HepG2 (cell line): ENCODE results near the gene METTL1. TPM values are rescaled to one million over a fixed set of nuclear protein-coding genes. Genes with fewer than 3 reads are reported as not detected.

ENCODE experiments used
- CEBPB ChIP-seq: IDR thresholded peaks from 2 replicates; pipeline ENCODE4 v1.6.1; 2011; ENCODE audit warnings: low read depth, low read length, improper control_type of control experiment, borderline replicate concordance
- CHD2 ChIP-seq: IDR thresholded peaks from 2 replicates; pipeline ENCODE4 v1.6.1; 2011; ENCODE audit warnings: low read depth, low read length, improper control_type of control experiment
- ELF1 ChIP-seq: sonication (generic); formaldehyde crosslinking; IDR thresholded peaks from 2 replicates; pipeline ENCODE4 v1.4.0; 2020; ENCODE audit warnings: missing genetic modification reagents
- FOSL2 ChIP-seq: sonication (generic); formaldehyde crosslinking; IDR thresholded peaks from 2 replicates; pipeline ENCODE4 v1.4.0; 2020; ENCODE audit warnings: missing genetic modification reagents
- KMT2A ChIP-seq: sonication (generic); formaldehyde crosslinking; IDR thresholded peaks from 2 replicates; pipeline ENCODE4 v1.4.0; 2020; ENCODE audit warnings: missing genetic modification reagents
- ZNF225 ChIP-seq: sonication (generic); formaldehyde crosslinking; IDR thresholded peaks from 2 replicates; pipeline ENCODE4 v1.4.0; 2020; ENCODE audit warnings: mild to moderate bottlenecking, missing genetic modification reagents
- ZNF256 ChIP-seq: sonication (generic); formaldehyde crosslinking; conservative IDR thresholded peaks from 2 replicates; pipeline ENCODE4 v1.4.0; 2020; ENCODE audit warnings: missing genetic modification reagents
- ZNF501 ChIP-seq: sonication (generic); formaldehyde crosslinking; IDR thresholded peaks from 2 replicates; pipeline ENCODE4 v1.5.1; 2020; ENCODE audit warnings: mild to moderate bottlenecking, moderate library complexity, missing genetic modification reagents
- polyA plus RNA-seq, 8 experiments: library from polyadenylated mRNA; depleted of rRNA in 3 of 8; stranded (reverse) in 7 of 8; unstranded in 1 of 8; fragments of >200 nt; fragmentation: Illumina TruSeq in 4 of 8; extraction: Trizol in 4 of 8; gene quantifications; 2 replicates each; pipeline versions ENCODE4 v1.2.1 to v1.2.3, GENCODE V29; 2011 to 2016; ENCODE audit warnings: low read depth in 4 of 8, missing spikeins in 1 of 8, mixed read lengths in 1 of 8; ENCODE audit not compliant: insufficient read depth in 1 of 8
- total RNA-seq, 5 experiments: library from RNA; depleted of rRNA; stranded (reverse); fragments of >200 nt; fragmentation: Illumina TruSeq; extraction: Trizol; gene quantifications; 2 replicates each; pipeline ENCODE4 v1.2.3, GENCODE V29; 2016; ENCODE audit warnings: low read depth in 1 of 5
- TF ChIP-seq, protein P1 (sequence below): sonication (generic); formaldehyde crosslinking; IDR thresholded peaks from 2 replicates; pipeline ENCODE4 v1.4.0; 2020; ENCODE audit warnings: missing genetic modification reagents
- TF ChIP-seq, protein P2 (sequence below): sonication (generic); formaldehyde crosslinking; IDR thresholded peaks from 2 replicates; pipeline ENCODE4 v1.5.0; 2020; ENCODE audit warnings: mild to moderate bottlenecking, missing genetic modification reagents
- TF ChIP-seq, protein P3 (sequence below): sonication (generic); formaldehyde crosslinking; IDR thresholded peaks from 2 replicates; pipeline ENCODE4 v1.4.0; 2020; ENCODE audit warnings: missing genetic modification reagents
- TF ChIP-seq, protein P4 (sequence below): sonication (generic); formaldehyde crosslinking; IDR thresholded peaks from 2 replicates; pipeline ENCODE4 v1.8.1; 2023; ENCODE audit warnings: mild to moderate bottlenecking, moderate library complexity, missing genetic modification reagents
- TF ChIP-seq, protein P5 (sequence below): sonication (generic); formaldehyde crosslinking; IDR thresholded peaks from 2 replicates; pipeline ENCODE4 v1.5.0; 2020; ENCODE audit warnings: mild to moderate bottlenecking, low read depth, missing genetic modification reagents, borderline replicate concordance

Gene METTL1
- total and polyA plus RNA-seq, 2 of the 13 experiments (the other 11 are each of a cell fraction or from before 2014, with no cell fraction given), result 34.7 to 36.9 TPM

DNA sequence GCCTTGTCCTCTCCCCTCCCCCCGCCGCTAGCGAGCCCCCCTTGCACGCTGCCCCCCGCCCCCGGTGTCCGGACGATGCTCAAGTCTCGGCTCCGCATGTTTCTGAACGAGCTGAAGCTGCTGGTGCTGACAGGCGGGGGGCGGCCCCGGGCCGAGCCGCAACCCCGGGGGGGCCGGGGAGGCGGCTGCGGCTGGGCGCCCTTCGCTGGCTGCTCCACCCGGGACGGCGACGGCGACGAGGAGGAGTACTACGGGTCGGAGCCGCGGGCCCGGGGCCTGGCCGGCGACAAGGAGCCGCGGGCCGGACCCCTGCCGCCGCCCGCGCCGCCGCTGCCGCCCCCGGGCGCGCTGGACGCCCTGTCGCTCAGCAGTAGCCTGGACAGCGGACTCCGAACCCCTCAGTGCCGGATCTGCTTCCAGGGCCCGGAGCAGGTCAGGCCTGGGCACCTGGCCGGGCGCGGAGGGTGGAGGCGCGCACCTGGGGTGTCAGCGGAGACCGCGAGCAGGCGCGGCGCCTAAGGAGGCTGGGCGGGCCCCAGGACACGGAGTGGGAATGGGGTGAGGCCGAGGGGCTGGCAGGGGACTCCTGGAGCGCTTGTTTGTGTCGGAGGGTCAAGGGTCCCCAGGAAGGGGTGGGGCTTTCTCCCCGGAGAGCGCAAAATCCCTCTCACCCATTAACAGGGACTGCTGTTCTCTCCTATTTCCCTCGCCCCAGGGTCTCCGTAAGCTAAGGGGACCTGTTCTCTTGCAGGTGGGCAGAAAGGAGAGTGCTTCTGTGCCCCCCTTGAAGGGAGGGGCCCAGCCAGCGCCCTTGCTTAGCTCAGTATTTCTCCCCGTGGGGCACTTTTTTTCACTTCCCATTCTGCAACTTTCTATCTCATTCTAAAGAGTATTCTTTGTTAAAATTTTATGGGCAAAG, 16.2 kb downstream of the METTL1 start (continued):
- TF ChIP-seq, protein P1, sequence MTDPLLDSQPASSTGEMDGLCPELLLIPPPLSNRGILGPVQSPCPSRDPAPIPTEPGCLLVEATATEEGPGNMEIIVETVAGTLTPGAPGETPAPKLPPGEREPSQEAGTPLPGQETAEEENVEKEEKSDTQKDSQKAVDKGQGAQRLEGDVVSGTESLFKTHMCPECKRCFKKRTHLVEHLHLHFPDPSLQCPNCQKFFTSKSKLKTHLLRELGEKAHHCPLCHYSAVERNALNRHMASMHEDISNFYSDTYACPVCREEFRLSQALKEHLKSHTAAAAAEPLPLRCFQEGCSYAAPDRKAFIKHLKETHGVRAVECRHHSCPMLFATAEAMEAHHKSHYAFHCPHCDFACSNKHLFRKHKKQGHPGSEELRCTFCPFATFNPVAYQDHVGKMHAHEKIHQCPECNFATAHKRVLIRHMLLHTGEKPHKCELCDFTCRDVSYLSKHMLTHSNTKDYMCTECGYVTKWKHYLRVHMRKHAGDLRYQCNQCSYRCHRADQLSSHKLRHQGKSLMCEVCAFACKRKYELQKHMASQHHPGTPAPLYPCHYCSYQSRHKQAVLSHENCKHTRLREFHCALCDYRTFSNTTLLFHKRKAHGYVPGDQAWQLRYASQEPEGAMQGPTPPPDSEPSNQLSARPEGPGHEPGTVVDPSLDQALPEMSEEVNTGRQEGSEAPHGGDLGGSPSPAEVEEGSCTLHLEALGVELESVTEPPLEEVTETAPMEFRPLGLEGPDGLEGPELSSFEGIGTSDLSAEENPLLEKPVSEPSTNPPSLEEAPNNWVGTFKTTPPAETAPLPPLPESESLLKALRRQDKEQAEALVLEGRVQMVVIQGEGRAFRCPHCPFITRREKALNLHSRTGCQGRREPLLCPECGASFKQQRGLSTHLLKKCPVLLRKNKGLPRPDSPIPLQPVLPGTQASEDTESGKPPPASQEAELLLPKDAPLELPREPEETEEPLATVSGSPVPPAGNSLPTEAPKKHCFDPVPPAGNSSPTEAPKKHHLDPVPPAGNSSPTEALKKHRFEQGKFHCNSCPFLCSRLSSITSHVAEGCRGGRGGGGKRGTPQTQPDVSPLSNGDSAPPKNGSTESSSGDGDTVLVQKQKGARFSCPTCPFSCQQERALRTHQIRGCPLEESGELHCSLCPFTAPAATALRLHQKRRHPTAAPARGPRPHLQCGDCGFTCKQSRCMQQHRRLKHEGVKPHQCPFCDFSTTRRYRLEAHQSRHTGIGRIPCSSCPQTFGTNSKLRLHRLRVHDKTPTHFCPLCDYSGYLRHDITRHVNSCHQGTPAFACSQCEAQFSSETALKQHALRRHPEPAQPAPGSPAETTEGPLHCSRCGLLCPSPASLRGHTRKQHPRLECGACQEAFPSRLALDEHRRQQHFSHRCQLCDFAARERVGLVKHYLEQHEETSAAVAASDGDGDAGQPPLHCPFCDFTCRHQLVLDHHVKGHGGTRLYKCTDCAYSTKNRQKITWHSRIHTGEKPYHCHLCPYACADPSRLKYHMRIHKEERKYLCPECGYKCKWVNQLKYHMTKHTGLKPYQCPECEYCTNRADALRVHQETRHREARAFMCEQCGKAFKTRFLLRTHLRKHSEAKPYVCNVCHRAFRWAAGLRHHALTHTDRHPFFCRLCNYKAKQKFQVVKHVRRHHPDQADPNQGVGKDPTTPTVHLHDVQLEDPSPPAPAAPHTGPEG (CRISPR knock-in tag), result peak; percentile 56; the same call in 1 of the 2 replicates
- TF ChIP-seq, protein P2, sequence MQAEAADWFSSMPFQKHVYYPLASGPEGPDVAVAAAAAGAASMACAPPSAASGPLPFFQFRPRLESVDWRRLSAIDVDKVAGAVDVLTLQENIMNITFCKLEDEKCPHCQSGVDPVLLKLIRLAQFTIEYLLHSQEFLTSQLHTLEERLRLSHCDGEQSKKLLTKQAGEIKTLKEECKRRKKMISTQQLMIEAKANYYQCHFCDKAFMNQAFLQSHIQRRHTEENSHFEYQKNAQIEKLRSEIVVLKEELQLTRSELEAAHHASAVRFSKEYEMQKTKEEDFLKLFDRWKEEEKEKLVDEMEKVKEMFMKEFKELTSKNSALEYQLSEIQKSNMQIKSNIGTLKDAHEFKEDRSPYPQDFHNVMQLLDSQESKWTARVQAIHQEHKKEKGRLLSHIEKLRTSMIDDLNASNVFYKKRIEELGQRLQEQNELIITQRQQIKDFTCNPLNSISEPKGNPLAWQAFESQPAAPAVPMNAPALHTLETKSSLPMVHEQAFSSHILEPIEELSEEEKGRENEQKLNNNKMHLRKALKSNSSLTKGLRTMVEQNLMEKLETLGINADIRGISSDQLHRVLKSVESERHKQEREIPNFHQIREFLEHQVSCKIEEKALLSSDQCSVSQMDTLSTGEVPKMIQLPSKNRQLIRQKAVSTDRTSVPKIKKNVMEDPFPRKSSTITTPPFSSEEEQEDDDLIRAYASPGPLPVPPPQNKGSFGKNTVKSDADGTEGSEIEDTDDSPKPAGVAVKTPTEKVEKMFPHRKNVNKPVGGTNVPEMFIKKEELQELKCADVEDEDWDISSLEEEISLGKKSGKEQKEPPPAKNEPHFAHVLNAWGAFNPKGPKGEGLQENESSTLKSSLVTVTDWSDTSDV (CRISPR knock-in tag), result no peak
- TF ChIP-seq ZNF501, result no peak
- TF ChIP-seq CHD2, result no peak
- TF ChIP-seq KMT2A (CRISPR knock-in tag), result no peak
- TF ChIP-seq, protein P3, sequence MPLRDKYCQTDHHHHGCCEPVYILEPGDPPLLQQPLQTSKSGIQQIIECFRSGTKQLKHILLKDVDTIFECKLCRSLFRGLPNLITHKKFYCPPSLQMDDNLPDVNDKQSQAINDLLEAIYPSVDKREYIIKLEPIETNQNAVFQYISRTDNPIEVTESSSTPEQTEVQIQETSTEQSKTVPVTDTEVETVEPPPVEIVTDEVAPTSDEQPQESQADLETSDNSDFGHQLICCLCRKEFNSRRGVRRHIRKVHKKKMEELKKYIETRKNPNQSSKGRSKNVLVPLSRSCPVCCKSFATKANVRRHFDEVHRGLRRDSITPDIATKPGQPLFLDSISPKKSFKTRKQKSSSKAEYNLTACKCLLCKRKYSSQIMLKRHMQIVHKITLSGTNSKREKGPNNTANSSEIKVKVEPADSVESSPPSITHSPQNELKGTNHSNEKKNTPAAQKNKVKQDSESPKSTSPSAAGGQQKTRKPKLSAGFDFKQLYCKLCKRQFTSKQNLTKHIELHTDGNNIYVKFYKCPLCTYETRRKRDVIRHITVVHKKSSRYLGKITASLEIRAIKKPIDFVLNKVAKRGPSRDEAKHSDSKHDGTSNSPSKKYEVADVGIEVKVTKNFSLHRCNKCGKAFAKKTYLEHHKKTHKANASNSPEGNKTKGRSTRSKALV (CRISPR knock-in tag), result peak; percentile 43; the same call in 1 of the 2 replicates
- 0 out of 2 replicates have a peak, but pooled peaks have one; percentile 12 for TF ChIP-seq FOSL2
- TF ChIP-seq, protein P4, sequence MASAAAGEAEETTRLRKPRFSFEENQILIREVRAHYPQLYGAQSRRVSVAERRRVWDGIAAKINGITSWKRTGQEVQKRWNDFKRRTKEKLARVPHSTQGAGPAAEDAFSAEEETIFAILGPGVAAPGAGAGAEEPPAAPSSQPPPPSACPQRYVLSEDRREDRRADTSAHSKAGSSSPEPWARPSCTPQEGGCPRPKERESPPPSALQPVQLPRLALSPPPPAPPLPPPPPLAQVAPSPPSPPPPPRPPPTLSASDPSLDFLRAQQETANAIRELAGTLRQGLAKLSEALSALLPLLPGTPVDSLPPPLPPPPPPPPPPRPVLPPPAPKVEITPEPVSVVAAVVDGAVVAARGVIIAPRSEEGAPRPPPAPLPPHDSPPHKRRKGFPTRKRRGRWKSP (CRISPR knock-in tag), result no peak
- TF ChIP-seq CEBPB, result no peak
- TF ChIP-seq ZNF256 (CRISPR knock-in tag), result 0 out of 2 replicates have a peak, but pooled peaks have one; percentile 73
- TF ChIP-seq, protein P5, sequence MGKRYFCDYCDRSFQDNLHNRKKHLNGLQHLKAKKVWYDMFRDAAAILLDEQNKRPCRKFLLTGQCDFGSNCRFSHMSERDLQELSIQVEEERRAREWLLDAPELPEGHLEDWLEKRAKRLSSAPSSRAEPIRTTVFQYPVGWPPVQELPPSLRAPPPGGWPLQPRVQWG (CRISPR knock-in tag), result no peak
- 0 out of 2 replicates have a peak, but pooled peaks have one; percentile 11 for TF ChIP-seq ELF1
- TF ChIP-seq ZNF225 (CRISPR knock-in tag), result no peak
